Sigmoid colon (tissue), 7 donors: ENCODE results near the gene RAB20. TPM values are rescaled to one million over a fixed set of nuclear protein-coding genes. Genes with fewer than 3 reads are reported as not detected.

ENCODE experiments used
- DNase-seq: peaks from one replicate; pipeline ENCODE4 v3.0.0-alpha.2; 2019
- H3K27ac ChIP-seq, 4 donors: fragments of 200-600 bp; sonication (generic); one replicate each; pipeline ENCODE4 v1.5.1; 2016 to 2019; ENCODE audit warnings: mild to moderate bottlenecking in 1 of 4
- H3K27me3 ChIP-seq, 3 donors: fragments of 200-600 bp; sonication (generic); one replicate each; pipeline ENCODE4 v1.5.1; 2019; ENCODE audit warnings: mild to moderate bottlenecking in 1 of 3
- H3K36me3 ChIP-seq, 4 donors: fragments of 200-600 bp; sonication (generic); one replicate each; pipeline ENCODE4 v1.5.1; 2016 to 2019
- H3K4me1 ChIP-seq, 4 donors: fragments of 200-600 bp; sonication (generic); one replicate each; pipeline ENCODE4 v1.5.1; 2017 to 2019
- H3K4me3 ChIP-seq, 4 donors: fragments of 200-600 bp; sonication (generic); one replicate each; pipeline ENCODE4 v1.5.1; 2017 to 2019; ENCODE audit warnings: mild to moderate bottlenecking in 2 of 4, moderate library complexity in 1 of 4
- H3K9me3 ChIP-seq, 4 donors: fragments of 200-600 bp in 3 of 4; sonication (generic) in 3 of 4; one replicate each; pipeline versions ENCODE4 v1.5.1 to v1.6.1; 2013 to 2019
- CTCF ChIP-seq, 4 experiments: fragments of 450-650 bp in 3 of 4; fragments of 200-600 bp in 1 of 4; IDR thresholded peaks; one replicate each; pipeline ENCODE4 v1.5.1; 2016 to 2019; ENCODE audit warnings: antibody characterized with exemption in 4 of 4, mild to moderate bottlenecking in 3 of 4, moderate library complexity in 2 of 4
- EP300 ChIP-seq, 4 donors: sonication (generic); formaldehyde crosslinking; IDR thresholded peaks; one replicate each; pipeline ENCODE4 v1.6.1; 2017; ENCODE audit warnings: antibody characterized with exemption in 4 of 4
- POLR2A ChIP-seq, 2 donors: fragments of 450-650 bp; IDR thresholded peaks; one replicate each; pipeline ENCODE4 v1.6.1; 2016; ENCODE audit warnings: antibody characterized with exemption in 2 of 2, mild to moderate bottlenecking in 2 of 2, moderate library complexity in 2 of 2
- POLR2AphosphoS5 ChIP-seq, 4 donors: sonication (generic); formaldehyde crosslinking; IDR thresholded peaks; one replicate each; pipeline ENCODE4 v1.6.1; 2017; ENCODE audit warnings: antibody characterized with exemption in 4 of 4
- WGBS, 2 donors: extraction: QIAGEN DNeasy Blood & Tissue Kit; methylation state at CpG; one replicate each; pipeline ENCODE4 v1.1.7; 2013; 5-methylcytosine and 5-hydroxymethylcytosine counted together
- intact Hi-C: fragments of 100-400 bp; cut with DNase I; formaldehyde crosslinking; loops from one replicate; pipeline ENCODE4 v1.15.1; 2023
- polyA plus RNA-seq, 3 donors: library from polyadenylated mRNA; stranded (reverse); fragments of 200-250 nt; gene quantifications; one replicate each; pipeline ENCODE4 v1.2.3, GENCODE V29; 2013
- total RNA-seq, 4 donors: library from RNA; depleted of rRNA; stranded (reverse); fragments of >200 nt; gene quantifications; one replicate each; pipeline ENCODE4 v1.1.0, GENCODE V29; 2016
- donor health status: healthy with polysubstance abuse.
- donor health status: Bipolar disorder and iron deficiency.
- donor health status: healthy.

The RAB20 gene
- total and polyA plus RNA-seq, 7 donors = 6.9 to 61.7 (median 21.3) TPM

DNA sequence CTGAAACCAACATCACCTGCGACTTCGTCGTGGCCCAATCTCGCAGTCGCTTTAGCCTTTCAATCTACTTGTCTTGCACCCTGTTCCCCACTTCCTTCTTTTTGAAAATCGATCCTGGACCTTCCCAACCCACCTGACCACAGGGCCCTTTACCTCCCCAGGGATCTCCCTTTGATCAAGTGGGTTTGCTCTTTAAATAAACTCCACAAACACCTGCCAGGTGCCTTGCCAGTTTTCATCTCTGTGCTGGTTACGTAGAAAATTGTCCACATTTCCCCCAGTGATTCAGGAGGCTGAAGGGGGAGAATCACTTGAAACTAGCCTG is 14.5 kb upstream of the RAB20 start:
- Histone ChIP-seq H3K4me3 (no peak overlapping the region), H3K4me1 (no peaks in the 10 kb centered on the region), H3K27ac (no peak overlapping the region), H3K9me3 (no peaks in the 10 kb centered on the region), H3K27me3 (peaks cover 0 to 14% (median 0%) of the 10 kb centered on the region in 3 donors), H3K36me3 (no peaks in the 10 kb centered on the region)
- DNase-seq = no peak
- no peak for TF ChIP-seq POLR2A (IDR thresholded peaks at IDR 0.05)
- 51 to 75% methylated on average over 7 of the region's 7 CpGs for WGBS, 2 donors
- intact Hi-C loops = no loop called here

DNA sequence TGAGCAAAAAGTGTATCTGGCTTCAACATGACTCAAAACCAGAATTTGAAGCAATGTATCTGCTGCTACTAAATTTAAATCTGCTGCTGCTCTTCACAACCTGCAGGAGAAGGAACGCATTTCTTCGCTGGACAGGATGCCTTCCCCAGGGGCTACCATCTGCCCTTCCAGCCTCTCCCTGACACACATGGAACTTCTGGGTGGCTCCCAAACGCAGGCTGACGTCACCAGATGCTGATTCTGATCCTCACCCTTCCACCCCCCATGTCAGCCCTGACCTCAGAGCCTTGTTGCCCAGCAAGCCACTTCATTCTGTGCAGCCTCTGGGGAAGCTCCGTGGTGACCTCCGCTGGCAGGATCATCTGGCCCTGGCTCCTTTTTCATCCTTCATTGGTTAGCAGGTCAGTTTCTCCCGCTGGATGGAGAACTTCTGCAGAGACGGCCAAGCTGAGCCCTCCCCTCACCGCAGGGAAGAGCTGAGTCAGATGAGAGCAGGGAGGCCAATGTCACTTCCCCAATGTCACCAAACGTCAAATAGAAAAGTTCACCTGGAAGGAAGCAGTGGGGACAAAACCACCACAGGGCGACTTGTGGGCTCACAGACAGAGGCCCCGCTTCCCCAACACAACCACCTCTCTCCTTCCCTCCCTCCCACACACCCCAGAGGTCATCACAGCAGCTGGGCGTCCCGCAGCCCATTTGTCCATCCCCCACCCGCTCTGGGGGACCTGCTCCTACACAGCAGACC is 14.0 kb upstream of the RAB20 start:
- DNase-seq = no peak
- TF ChIP-seq POLR2AphosphoS5 (IDR thresholded peaks at IDR 0.05) = no peak
- TF ChIP-seq CTCF (IDR thresholded peaks at IDR 0.05) = no peak
- TF ChIP-seq POLR2A (IDR thresholded peaks at IDR 0.05) = no peak
- no peak for TF ChIP-seq EP300 (IDR thresholded peaks at IDR 0.05)
- H3K9me3 ChIP-seq = no peaks in the 10 kb centered on the region
- H3K27ac ChIP-seq = no peak overlapping the region
- no peak overlapping the region for H3K4me3 ChIP-seq
- intact Hi-C loops = no loop called here
- peaks cover 0 to 14% (median 0%) of the 10 kb centered on the region in 3 donors for H3K27me3 ChIP-seq
- no peaks in the 10 kb centered on the region for H3K4me1 ChIP-seq
- WGBS, 2 donors = 39 to 73% methylated on average over 15 of the region's 15 CpGs
- no peaks in the 10 kb centered on the region for H3K36me3 ChIP-seq

- no peaks in the 10 kb centered on the region for H3K9me3 ChIP-seq
- TF ChIP-seq POLR2AphosphoS5 (IDR thresholded peaks at IDR 0.05) (no peak), EP300 (IDR thresholded peaks at IDR 0.05) (no peak), POLR2A (IDR thresholded peaks at IDR 0.05) (no peak), CTCF (IDR thresholded peaks at IDR 0.05) (no peak)
- intact Hi-C loops = no loop called here
- H3K27ac ChIP-seq = no peak overlapping the region
- no peak for DNase-seq
- WGBS, 2 donors = 72 to 77% methylated on average over 9 of the region's 9 CpGs
- H3K4me1 ChIP-seq = no peaks in the 10 kb centered on the region
- H3K36me3 ChIP-seq = no peaks in the 10 kb centered on the region
- H3K4me3 ChIP-seq = no peak overlapping the region
- H3K27me3 ChIP-seq = peaks cover 0 to 14% (median 0%) of the 10 kb centered on the region in 3 donors
These were observed 12.6 kb upstream of the RAB20 start for GRCh38 chr13:110574161-110574560.

GRCh38 chr13:110572778-110573118 is 11.2 kb upstream of the RAB20 start:
- intact Hi-C loops = no loop called here

More at GRCh38 chr13:110572778-110573118, 11.2 kb upstream of the RAB20 start:
- no peak overlapping the region for H3K4me3 ChIP-seq
- peaks cover 0 to 14% (median 0%) of the 10 kb centered on the region in 3 donors for H3K27me3 ChIP-seq
- no peak overlapping the region for H3K27ac ChIP-seq
- no peak for DNase-seq
- H3K4me1 ChIP-seq = no peaks in the 10 kb centered on the region
- 64 to 76% methylated on average over 2 of the region's 2 CpGs for WGBS, 2 donors
- H3K36me3 ChIP-seq = no peaks in the 10 kb centered on the region
- TF ChIP-seq CTCF (IDR thresholded peaks at IDR 0.05) (no peak), POLR2A (IDR thresholded peaks at IDR 0.05) (no peak), POLR2AphosphoS5 (IDR thresholded peaks at IDR 0.05) (no peak), EP300 (IDR thresholded peaks at IDR 0.05) (no peak)
- no peaks in the 10 kb centered on the region for H3K9me3 ChIP-seq
